HG03175 (cell line): ENCODE data around the gene DOCK1.

Source experiments
- ATAC-seq: cut with Tn5 transposase; IDR thresholded peaks from one replicate; pipeline ENCODE4 v1.9.1; 2021; ENCODE audit warnings: mild to moderate bottlenecking, moderate library complexity; ENCODE audit not compliant: unreplicated experiment

DOCK1 gene

DNA sequence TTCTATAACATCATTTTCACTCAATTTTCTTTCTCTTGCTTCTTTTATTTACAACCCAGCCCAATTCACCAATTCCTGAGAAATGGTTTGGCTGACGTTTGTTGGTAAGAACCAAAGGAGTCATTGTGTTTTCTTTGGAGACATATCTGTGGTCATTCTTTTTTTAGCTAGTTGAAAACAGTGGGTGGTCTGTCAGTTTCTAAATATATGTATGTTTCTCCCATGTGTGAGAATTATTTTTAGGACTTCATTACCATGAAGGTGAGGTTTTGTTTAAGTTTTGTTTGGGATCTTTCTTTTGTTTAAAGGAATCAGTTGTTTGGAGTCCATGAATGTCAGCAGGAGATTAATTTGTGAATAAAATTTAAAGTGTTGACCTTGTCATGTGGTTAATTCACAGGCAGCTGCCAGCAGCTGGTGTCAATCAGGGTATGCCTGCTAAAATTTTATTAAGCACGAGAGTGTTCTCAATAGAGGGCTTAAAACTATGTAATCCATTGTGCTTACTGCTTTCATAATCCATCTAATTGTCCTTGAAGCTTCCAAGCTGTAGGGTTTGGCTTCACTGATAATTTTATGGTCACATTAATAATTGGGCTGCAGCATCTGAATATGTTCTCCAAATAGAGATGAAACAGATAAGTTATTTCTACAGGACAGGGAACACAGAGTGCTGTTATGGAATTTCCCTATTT lies 252.4 kb downstream of the DOCK1 start:
- no peak for ATAC-seq

DNA sequence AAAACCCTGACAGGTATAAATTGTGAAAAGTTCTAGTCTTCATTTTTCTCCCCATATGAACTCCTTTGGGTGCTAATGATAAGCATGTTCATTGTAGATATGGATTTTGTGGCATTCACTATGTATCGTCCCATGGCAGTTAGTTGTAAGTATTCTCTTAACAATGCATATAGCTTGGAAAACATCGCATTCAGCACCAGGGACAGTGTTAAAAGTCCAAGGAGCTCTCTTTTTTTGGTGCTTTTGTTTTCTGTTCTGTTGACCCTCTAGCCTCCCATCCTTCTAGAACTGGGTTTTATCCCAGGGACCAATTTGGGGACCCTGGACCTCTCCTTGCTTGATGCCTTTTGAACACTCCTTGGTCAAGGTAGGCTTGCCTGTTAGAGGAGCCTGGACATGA lies 253.4 kb downstream of the DOCK1 start:
- no peak for ATAC-seq

DNA sequence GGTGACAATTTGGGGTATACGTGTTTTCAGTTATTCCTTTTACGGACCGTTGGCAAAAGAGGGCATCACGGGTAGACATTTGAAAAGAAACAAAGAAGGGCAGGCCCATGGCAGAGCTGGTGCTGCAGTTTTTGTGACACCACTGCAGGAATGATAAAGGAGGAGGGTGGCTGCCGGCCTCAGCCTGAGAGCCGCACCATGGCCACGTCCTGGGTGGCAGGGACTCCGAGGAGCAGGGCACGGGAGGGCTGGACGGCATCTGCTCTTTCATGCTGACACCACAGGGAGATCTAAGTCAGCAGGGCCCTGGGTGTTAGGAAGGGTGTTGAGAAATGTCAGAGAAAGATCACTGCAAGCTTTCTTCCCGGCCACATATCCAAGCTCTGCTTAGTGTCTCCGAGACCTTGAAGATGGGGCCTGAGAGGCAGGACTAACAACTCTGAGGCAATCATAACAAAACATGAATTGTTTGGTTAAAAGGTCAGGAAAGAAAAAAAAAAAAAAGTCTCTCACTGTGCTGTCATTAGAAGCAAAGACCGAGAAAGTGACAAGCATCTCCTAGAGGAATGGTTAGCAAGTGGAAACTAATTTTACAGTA lies 254.5 kb downstream of the DOCK1 start:
- no peak for ATAC-seq

DNA sequence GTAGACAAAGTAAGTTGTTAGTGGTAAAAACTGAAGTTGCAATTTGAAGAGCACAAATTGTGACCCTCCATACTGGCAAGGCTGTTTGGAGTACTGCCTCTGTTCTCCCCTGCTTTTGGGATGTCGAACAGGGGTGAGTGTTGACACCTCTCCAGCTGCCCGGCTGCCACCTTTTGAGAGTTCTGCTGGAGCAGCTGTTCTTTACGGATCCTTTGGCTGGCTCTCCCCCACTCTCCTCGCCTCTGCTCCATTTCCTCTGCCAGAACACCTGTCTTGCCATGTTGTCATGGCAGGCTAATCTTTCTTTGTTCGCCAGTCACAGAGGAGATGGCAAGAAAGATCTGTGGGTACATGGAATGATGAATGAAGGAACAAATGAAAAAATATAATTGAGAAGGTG lies 256.3 kb downstream of the DOCK1 start:
- ATAC-seq, result no peak

DNA sequence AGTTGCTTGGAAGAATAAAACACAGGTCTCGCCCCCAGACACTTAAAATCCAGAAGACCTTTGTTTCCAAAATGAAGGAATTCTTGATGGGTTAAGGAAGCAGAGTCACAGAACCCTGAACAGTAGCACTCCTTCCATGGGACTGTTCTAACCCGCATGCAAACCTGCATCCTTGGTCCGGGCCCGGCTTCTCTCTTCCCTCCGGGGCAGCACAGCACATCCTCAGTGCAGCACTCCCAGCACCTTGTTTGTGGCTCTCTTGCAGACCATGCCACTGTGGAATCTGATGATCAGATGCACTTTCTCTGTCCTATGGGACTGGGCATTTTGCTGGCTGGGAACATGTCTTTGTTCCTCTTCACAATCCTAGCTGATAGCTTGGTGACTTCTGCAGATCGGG lies 257.6 kb downstream of the DOCK1 start:
- no peak for ATAC-seq

DNA sequence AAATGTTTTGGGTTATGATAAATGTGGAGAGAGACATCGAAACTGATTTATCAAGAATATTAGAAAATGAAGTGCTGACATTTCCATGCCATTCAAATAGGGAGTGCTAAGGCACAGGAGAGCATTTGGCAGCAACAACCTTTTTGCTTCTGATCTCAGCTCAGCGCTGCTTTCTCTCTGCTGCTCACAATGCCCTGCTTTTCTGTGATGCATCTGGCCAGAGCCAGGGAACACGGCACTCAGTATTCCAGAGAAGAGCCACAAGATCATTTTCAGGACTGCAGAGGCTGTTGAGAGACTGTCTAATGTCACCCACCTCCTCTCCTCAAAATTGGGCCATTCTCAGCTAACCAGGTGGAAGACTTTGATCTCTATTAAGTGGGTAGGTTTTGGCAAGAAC lies 263.0 kb downstream of the DOCK1 start:
- ATAC-seq, result no peak

DNA sequence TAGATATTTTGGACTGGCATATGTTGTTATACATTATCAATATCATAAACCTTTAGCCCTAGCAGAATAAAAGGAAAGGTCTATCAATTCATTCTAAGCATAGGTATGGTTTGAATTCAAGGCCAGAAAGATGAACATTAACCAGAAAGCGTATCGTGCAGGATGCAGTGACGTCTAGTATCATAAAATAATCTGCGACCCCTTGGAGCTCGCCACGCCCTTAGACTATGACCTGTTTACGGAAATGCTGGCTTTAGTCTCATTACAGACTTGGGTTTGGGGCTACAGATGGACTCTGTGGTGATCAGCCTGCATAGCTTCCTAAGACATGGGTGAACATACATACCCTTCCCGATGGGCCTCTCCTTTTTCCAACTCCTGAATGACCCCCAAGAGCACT lies 269.6 kb downstream of the DOCK1 start:
- no peak for ATAC-seq

DNA sequence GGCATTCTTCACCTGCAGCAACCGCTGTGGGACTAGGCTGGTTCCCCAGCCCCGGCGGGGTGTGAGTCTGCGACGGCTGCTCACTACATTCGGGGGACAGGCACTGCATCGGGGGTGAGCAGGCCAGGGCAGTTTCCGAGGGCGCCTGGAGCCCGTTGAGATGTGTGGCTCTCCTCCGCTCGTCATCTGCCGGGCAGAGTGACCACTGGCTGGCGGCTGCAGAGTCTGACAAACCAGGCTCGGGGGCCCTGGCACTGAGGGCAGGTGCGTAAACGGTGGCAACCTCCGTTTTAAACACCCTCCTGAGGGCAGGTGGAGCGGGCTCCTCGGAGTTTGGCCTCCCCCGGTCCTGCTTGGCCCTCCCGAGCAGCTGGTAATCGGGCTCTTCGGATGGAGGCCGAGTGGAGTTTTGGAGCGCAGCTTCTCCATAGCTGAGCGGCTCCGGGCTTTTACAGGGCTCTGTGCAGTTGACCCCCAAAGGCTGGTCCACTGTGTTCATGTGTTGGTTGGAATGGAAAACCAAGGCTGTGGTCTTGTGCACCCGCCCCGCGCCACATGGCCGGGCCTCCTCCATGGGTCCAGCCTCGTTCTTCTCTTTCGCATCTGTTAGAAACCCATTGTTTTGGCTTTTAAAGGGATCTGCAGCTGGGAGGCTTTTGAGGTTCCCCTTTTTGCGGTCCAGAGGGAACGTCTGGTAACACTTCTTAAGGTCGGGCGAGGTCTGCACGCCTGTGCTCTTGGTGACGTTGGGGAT lies 270.3 kb downstream of the DOCK1 start:
- no peak for ATAC-seq

DNA sequence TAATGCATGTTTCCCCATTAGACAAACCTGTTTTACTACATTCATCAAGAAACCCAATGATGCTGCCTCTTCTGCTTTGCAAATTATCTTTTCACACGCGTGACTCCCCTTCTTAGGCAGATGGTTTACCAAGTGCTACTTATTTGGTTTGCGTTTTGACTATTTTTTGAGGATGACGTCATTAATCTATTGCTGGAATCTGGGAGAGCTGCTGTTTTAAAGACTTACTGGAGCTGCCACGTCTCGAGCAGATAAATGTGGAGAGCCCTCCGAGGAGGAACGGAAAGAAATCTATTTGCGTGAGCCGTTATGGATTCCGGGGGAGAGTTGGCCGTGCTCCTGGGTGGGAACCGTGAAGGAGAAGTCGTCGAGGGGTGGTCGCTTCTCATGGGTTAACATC lies 271.4 kb downstream of the DOCK1 start:
- no peak for ATAC-seq

DNA sequence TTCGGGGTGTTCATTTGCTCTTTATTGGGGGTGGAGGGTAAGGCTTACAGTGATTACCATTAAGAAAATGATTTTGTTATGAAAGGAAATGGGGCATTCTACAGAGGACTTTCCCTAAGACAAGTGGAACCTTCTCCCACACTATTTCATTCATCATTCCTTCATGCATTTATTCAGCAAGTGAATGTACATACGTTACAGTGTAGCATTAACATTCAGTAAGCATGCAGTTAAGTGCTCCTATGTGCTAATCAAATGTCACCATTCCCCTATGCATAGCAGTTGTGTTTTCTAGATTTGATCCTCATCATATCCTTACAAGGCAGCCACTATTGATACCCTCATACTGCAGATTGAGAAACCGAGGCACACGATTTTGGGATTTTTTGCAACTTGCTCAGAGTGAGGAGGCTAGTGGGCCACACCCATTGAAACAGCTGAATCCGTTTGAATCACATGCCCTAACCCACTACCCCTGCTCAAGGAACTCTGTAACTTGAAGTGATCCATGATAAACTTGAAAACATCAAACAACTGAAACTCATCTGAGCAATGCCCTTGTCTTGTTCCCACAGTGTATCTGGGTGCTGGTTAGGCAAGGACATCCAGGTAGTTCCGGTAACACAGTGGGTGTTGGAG lies 274.5 kb downstream of the DOCK1 start:
- no peak for ATAC-seq

DNA sequence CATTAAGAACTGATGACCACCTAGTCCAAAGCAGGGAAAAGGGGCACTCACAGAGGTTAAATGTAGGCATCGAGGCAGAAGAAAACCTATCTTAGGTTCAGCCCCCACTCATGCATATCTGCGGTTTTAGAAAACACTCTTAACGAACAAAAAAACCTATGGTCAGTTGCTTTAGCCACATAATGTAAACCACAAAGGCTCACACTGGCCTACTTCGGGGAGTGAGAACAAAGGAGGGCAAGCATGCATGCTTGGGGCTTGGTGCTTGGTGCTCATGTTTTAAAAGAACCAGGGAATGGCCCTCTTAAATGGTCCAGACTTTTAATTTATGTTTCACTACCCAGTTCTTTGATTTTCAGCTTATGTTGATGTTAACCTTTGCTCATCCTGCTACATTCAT lies 276.9 kb downstream of the DOCK1 start:
- no peak for ATAC-seq

DNA sequence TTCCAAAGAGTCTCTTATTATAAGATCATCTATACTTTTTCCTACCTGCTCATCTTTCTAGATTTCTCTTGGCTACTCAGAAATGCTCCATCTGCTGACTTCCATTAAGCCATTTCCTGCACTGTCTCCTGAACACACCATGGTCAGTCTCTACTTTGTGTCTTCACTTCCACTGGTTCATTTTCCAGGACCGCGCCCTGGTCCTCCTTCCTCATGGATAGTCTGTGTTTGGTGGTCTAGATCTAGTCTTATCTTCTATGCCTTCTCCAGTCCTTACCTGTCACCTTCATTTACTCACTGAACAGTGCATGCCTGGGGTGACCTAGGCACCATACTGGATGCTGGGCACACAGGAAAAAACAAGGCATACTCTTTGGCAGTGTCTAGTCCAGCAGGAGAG lies 279.4 kb downstream of the DOCK1 start:
- no peak for ATAC-seq

DNA sequence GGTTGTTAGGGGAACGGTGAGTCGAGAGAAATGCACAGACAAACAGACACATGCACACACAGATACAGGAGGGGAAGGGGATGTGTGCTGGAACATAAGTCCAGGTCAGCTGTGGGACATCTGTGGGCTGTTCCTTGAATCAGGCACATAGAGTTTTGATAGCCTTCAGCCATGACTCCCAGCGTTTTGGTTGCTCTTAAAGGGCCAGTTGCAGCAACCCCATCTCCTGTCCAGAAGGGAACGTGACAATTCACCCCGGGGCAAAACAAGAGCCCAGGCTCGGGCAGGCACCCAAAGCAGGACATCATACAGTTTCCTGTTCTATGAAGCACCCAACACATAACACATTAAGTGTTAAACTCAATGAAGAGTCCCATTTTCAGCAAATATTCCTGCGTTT lies 281.6 kb downstream of the DOCK1 start:
- no peak for ATAC-seq

DNA sequence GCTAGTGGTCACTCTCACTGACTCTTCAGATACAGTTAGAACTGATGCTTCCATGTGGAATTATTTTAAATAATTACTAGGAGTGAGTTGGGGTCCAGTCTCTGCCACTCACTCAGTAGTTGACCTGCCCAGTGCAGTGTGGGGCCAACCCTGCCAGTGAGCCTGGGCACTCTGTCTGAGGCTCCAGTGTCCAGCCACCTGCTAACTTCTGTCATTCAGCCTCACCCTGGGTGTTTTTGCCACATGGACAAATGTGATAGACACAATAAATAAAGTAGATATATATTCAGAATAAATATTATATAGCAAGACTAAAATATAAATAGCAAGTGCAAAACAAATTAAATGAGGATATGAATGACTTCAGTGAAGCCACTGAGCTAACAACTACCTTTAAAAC lies 284.0 kb downstream of the DOCK1 start:
- no peak for ATAC-seq

DNA sequence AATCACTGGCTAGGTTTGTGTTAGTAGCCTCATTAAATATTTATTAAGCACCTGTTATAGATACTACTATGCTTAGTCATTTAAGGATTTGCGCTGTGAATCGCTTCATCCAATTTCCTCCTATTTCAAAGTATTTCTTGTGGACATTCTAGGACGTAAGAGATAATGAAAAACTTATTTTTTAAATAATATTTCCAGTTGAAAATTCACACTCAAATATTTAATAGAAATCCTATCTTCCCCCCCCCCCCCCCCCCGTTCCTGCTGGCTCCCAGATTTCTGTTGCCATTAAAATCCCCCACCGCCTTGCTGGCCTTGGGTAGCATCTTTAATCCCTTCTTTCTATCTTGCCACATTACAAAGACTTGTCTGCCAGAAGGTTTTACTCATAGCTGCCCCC lies 285.2 kb downstream of the DOCK1 start:
- no peak for ATAC-seq

DNA sequence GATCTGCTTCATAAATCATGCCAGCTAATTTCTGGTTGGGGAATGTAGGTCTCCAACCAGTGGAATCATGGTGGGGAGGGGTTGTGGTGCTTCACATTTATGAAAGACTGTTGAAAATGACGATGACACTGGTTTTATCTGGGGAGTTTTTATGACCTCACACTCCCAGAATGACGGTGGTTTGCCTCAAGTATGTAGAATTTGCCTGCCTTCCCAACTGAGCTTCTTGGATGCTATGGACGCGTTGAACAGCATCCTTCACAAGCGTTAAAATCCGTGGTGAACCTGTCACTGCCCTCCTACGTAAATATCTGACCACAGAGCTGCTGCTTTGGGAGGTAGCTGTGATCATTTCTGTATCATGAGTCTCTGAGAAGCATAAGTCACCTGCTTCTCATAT lies 287.9 kb downstream of the DOCK1 start:
- no peak for ATAC-seq

DNA sequence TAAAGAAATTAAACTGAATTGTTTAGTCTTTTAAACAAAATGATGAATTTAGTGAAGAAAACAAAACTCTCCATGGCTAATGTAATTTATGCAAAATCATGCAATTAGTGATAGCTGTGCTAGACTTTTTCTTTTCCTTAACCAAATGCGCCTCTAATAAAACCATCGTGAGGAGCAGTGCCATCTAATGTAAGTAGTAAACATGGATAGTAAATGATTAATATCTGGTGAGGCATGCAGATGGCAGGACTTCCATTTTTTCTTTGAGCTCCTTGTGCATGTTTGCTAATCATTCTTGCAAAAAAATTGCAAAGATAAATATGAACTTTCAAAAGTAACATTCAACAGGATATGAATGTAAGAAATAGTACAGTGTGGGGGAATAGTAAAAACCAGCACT lies 288.9 kb downstream of the DOCK1 start:
- no peak for ATAC-seq

DNA sequence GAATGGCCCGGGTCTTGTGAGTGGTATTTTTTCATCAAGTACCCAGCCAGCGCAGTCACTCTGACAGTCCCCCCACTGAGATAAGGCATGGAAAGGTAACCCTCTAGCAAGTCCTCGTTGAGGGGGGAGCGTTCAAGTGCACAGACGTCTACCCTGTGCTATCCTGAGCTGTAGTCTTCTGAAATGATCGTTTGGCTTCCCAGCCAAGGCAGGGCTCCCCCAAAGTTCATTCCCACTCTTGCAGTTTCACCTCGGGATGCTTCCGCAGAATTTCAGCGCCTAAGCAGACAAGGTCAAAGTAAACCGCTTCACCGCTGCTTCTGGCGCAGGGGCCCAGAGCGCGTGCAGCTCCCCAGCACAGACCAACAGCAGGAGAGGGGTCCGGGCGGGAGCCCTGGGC lies 289.4 kb downstream of the DOCK1 start:
- ATAC-seq, result no peak

DNA sequence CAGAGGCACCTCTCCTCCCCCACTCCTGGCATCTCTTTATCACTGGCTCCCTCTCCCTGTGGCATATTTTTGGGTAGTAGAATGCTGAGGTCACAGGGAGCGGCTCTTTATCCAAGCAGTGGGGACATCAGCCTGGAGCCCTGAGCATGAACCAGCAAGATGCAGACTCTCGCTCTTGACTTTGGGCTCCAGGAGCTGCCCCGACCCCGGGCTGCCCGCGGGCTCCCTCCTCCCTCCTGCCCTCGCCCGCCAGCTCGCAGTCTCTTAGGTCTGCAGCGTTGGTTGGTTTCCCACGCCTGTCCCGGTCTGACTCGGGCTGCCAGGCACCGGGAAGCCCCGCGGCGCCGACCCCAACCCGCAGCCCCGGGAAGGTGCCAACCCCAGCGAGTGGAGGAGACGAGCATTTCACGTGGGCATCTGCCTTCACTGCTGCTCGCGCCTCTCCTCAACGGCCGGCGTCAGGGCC lies 289.8 kb downstream of the DOCK1 start:
- ATAC-seq, result no peak

DNA sequence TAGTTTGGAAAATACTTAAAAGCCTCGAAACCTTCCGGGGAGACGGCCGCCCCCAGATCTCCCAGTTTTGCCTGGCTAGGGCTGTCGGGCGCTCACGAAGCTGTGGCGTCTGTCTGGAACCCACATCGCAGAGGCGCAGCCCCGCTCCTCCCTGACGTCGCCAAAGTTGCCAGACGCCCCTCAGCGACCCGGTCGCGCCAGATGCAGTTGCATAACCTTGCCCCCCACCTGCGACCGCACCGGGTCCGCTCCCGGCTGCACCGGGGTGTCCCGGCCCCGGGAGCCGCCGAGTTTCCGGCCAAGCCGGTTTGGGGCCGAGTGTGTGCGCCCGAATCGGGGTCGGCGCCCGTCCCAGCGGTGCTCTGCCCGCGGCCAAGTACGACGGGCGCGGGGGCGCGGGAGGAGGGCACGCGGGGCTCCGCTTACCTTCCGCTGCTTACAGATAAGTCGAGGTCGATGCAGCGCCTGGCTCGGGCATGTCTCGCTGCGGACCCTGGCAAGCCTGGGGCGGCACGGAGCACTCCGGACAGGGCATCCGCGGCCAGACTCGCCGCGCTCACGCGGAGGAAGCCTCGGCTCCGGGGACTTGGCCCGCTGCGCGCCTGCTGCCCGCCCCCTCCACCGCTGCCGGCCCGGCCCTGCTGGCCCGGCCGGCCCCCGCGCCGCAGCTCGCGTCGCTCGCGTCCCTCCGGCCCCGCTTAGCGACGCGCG lies 290.5 kb downstream of the DOCK1 start:
- ATAC-seq, result no peak
